Mucosa of descending colon (tissue), 3 donors: ENCODE data around the gene RAP1A. TPM values are rescaled to one million over a fixed set of nuclear protein-coding genes. Genes with fewer than 3 reads are reported as not detected.

Source experiments
- ATAC-seq: fragments of 200-7000 bp; cut with Tn5 transposase; one replicate; pipeline ENCODE4 v1.9.1; 2020; ENCODE audit warnings: mild to moderate bottlenecking, moderate library complexity
- DNase-seq, 3 donors: peaks; one replicate each; pipeline ENCODE4 v3.0.0-alpha.2; 2020
- H3K36me3 ChIP-seq: fragments of 200-600 bp; one replicate; pipeline ENCODE4 v1.8.0; 2021; ENCODE audit warnings: low read depth, mild to moderate bottlenecking
- H3K4me1 ChIP-seq: fragments of 200-600 bp; one replicate; pipeline ENCODE4 v1.8.0; 2021; ENCODE audit warnings: low read depth, mild to moderate bottlenecking
- H3K4me3 ChIP-seq: fragments of 200-600 bp; one replicate; pipeline ENCODE4 v1.8.0; 2021; ENCODE audit warnings: mild to moderate bottlenecking
- H3K9me3 ChIP-seq: fragments of 200-600 bp; one replicate; pipeline ENCODE4 v1.8.0; 2021; ENCODE audit warnings: mild to moderate bottlenecking
- CTCF ChIP-seq: fragments of 200-600 bp; IDR thresholded peaks from one replicate; pipeline ENCODE4 v1.8.0; 2022; ENCODE audit warnings: antibody characterized with exemption, mild to moderate bottlenecking
- intact Hi-C, 2 donors: fragments of 100-400 bp; cut with DNase I in 1 of 2; cut with micrococcal nuclease in 1 of 2; formaldehyde crosslinking; loops; one replicate each; pipeline versions ENCODE4 v1.11.0 to v1.11.1; 2022; cut with DNase I, micrococcal nuclease
- total RNA-seq, 3 donors: library from RNA; stranded (reverse); fragmentation: NEBNext Ultra II Directional in 2 of 3; extraction: Animal tissue kit (Norgen Biotek cat#: 25700) in 2 of 3; gene quantifications; one replicate each; pipeline versions ENCODE4 v1.2.1 to v1.2.4, GENCODE V29; 2021 to 2023
- donor health status: DM: no; HTN: no; CAD: no; lungs with moderate emphysema.
- donor health status: DM: no; HTN: no; CAD: no.
- donor health status: DM: no; HTN: yes; CAD: no.

RAP1A gene
- total RNA-seq, 3 donors from 2014 or later: 84.4 to 272 (median 95.4) TPM

- TF ChIP-seq CTCF: no peak
- DNase-seq (no peak), ATAC-seq (no peak)
- Histone ChIP-seq H3K4me3 (no peak overlapping the region), H3K36me3 (no peaks in the 10 kb centered on the region), H3K4me1 (no peaks in the 10 kb centered on the region), H3K9me3 (no peaks in the 10 kb centered on the region)
- intact Hi-C loops: no loop called here
Measured at GRCh38 chr1:111704240-111704639, 84.7 kb downstream of the RAP1A start.

- ATAC-seq (peak; percentile 79), DNase-seq (no peak)
- intact Hi-C loops: no loop called here
- Histone ChIP-seq H3K4me1 (no peaks in the 10 kb centered on the region), H3K36me3 (no peaks in the 10 kb centered on the region), H3K4me3 (no peak overlapping the region), H3K9me3 (no peaks in the 10 kb centered on the region)
- no peak for TF ChIP-seq CTCF
Measured at GRCh38 chr1:111704776-111705175, 85.2 kb downstream of the RAP1A start.

- Histone ChIP-seq H3K36me3 (no peaks in the 10 kb centered on the region), H3K9me3 (no peaks in the 10 kb centered on the region), H3K4me1 (no peaks in the 10 kb centered on the region), H3K4me3 (no peak overlapping the region)
- intact Hi-C loops: no loop called here
- DNase-seq: no peak
- no peak for ATAC-seq
- no peak for TF ChIP-seq CTCF
Measured at GRCh38 chr1:111705841-111706240, 86.3 kb downstream of the RAP1A start.

GRCh38 chr1:111706921-111707320, 87.3 kb downstream of the RAP1A start:
- Histone ChIP-seq H3K4me3 (no peak overlapping the region), H3K9me3 (no peaks in the 10 kb centered on the region), H3K4me1 (no peaks in the 10 kb centered on the region), H3K36me3 (no peaks in the 10 kb centered on the region)
- ATAC-seq (no peak), DNase-seq (no peak)
- intact Hi-C loops: no loop called here
- no peak for TF ChIP-seq CTCF

- DNase-seq: no peak
- Histone ChIP-seq H3K4me1 (no peaks in the 10 kb centered on the region), H3K4me3 (no peak overlapping the region), H3K36me3 (no peaks in the 10 kb centered on the region), H3K9me3 (no peaks in the 10 kb centered on the region)
- ATAC-seq: no peak
- TF ChIP-seq CTCF: no peak
- intact Hi-C loops: no loop called here
Measured at GRCh38 chr1:111707906-111708305, 88.3 kb downstream of the RAP1A start.

- H3K4me3 ChIP-seq: no peak overlapping the region
- H3K36me3 ChIP-seq: no peaks in the 10 kb centered on the region
- DNase-seq: no peak
- intact Hi-C loops: loop anchor here in 1 of 2 donors (10.0 kb wide), 1 partner anchor 55 kb away; no protein-coding TSS in a partner anchor
- H3K4me1 ChIP-seq: no peaks in the 10 kb centered on the region
- no peaks in the 10 kb centered on the region for H3K9me3 ChIP-seq
- no peak for ATAC-seq
- no peak for TF ChIP-seq CTCF
Measured at GRCh38 chr1:111709986-111710385, 90.4 kb downstream of the RAP1A start.
